CD14-positive monocyte (primary cell): Measurements from ENCODE around the gene ANKLE1. TPM values are rescaled to one million over a fixed set of nuclear protein-coding genes. Genes with fewer than 3 reads are reported as not detected.

ENCODE experiments used
- DNase-seq, 3 donors: peaks; one replicate each; pipeline ENCODE4 v3.0.0-alpha.2; 2011 to 2022
- H2AFZ ChIP-seq: 2 replicates; pipeline ENCODE4 v1.6.0; 2012; ENCODE audit warnings: mild to moderate bottlenecking, low read depth, low read length, inconsistent platforms; ENCODE audit not compliant: insufficient read depth, poor library complexity, severe bottlenecking
- H3K27ac ChIP-seq, 2 donors: 1 replicate in 1 of 2; 2 replicates in 1 of 2; pipeline ENCODE4 v1.5.1; 2012 to 2013; ENCODE audit warnings: low read length in 2 of 2, control low read depth in 1 of 2, inconsistent platforms in 1 of 2, low read depth in 1 of 2, mild to moderate bottlenecking in 1 of 2
- H3K27me3 ChIP-seq, 2 donors: one replicate each; pipeline versions ENCODE4 v1.6.0 to v1.6.1; 2011 to 2013; ENCODE audit warnings: low read length in 2 of 2; ENCODE audit not compliant: control insufficient read depth in 2 of 2, insufficient read depth in 2 of 2
- H3K36me3 ChIP-seq, 2 donors: replicated peaks in 1 of 2; 1 replicate in 1 of 2; 2 replicates in 1 of 2; pipeline versions ENCODE4 v1.5.1 to v1.6.1; 2012 to 2013; ENCODE audit warnings: low read length in 2 of 2, control low read depth in 1 of 2, inconsistent platforms in 1 of 2, mild to moderate bottlenecking in 1 of 2; ENCODE audit not compliant: insufficient read depth in 2 of 2, control insufficient read depth in 1 of 2
- H3K4me1 ChIP-seq, 2 donors: 1 replicate in 1 of 2; 2 replicates in 1 of 2; pipeline versions ENCODE4 v1.5.1 to v1.6.1; 2012 to 2013; ENCODE audit warnings: low read length in 2 of 2, control low read depth in 1 of 2, inconsistent platforms in 1 of 2, mild to moderate bottlenecking in 1 of 2, moderate library complexity in 1 of 2; ENCODE audit not compliant: insufficient read depth in 2 of 2, control insufficient read depth in 1 of 2
- H3K4me2 ChIP-seq: replicated peaks from 2 replicates; pipeline ENCODE3; 2012; ENCODE audit warnings: low read length, moderate library complexity, mild to moderate bottlenecking; ENCODE audit not compliant: poor library complexity, severe bottlenecking; ENCODE audit errors: extremely low read depth
- H3K4me3 ChIP-seq, 3 experiments: fragments of 200-600 bp in 1 of 3; sonication (generic) in 1 of 3; replicated peaks in 1 of 3; 1 replicate in 2 of 3; 2 replicates in 1 of 3; pipeline ENCODE4 v1.5.1; 2011 to 2013; ENCODE audit warnings: low read length in 3 of 3, mild to moderate bottlenecking in 3 of 3, control low read depth in 2 of 3, low read depth in 2 of 3, inconsistent platforms in 1 of 3, moderate library complexity in 1 of 3
- H3K79me2 ChIP-seq: 2 replicates; pipeline ENCODE4 v1.6.0; 2012; ENCODE audit warnings: mild to moderate bottlenecking, control low read depth, inconsistent platforms, low read length, moderate library complexity; ENCODE audit not compliant: insufficient read depth
- H3K9ac ChIP-seq: 2 replicates; pipeline ENCODE4 v1.6.0; 2017; ENCODE audit warnings: low read length, mild to moderate bottlenecking; ENCODE audit not compliant: insufficient read depth, poor library complexity, severe bottlenecking
- H3K9me3 ChIP-seq, 2 donors: replicated peaks in 1 of 2; 1 replicate in 1 of 2; 2 replicates in 1 of 2; pipeline versions ENCODE4 v1.5.1 to v1.6.1; 2012 to 2013; ENCODE audit warnings: low read length in 2 of 2, control low read depth in 1 of 2; ENCODE audit not compliant: control insufficient read depth in 1 of 2, insufficient read depth in 1 of 2
- H4K20me1 ChIP-seq: 2 replicates; pipeline ENCODE4 v1.6.0; 2012; ENCODE audit warnings: mild to moderate bottlenecking, low read length, control low read depth, moderate library complexity; ENCODE audit not compliant: insufficient read depth
- H3K27ac Mint-ChIP-seq, 7 donors: one replicate each; pipeline ENCODE4 v1.8.0; 2020; ENCODE audit warnings: mild to moderate bottlenecking in 7 of 7, mixed read lengths in 7 of 7, moderate library complexity in 6 of 7, inconsistent platforms in 2 of 7
- H3K27me3 Mint-ChIP-seq, 3 donors: one replicate each; pipeline ENCODE4 v1.8.0; 2021 to 2022; ENCODE audit warnings: low read depth in 3 of 3, mild to moderate bottlenecking in 3 of 3, mixed read lengths in 3 of 3, moderate library complexity in 3 of 3, inconsistent platforms in 1 of 3
- H3K36me3 Mint-ChIP-seq, 2 donors: one replicate each; pipeline ENCODE4 v1.8.0; 2020; ENCODE audit warnings: mixed read lengths in 2 of 2, inconsistent platforms in 1 of 2, mild to moderate bottlenecking in 1 of 2
- H3K4me1 Mint-ChIP-seq: one replicate; pipeline ENCODE4 v1.8.0; 2020; ENCODE audit warnings: mild to moderate bottlenecking, mixed read lengths
- H3K4me3 Mint-ChIP-seq, 2 donors: one replicate each; pipeline ENCODE4 v1.8.0; 2020; ENCODE audit warnings: mild to moderate bottlenecking in 2 of 2, mixed read lengths in 2 of 2, moderate library complexity in 1 of 2
- H3K9me3 Mint-ChIP-seq, 7 donors: one replicate each; pipeline ENCODE4 v1.8.0; 2020 to 2022; ENCODE audit warnings: mixed read lengths in 7 of 7, mild to moderate bottlenecking in 6 of 7, moderate library complexity in 6 of 7, inconsistent platforms in 2 of 7
- CTCF ChIP-seq: fragments of 200-600 bp; IDR thresholded peaks from one replicate; pipeline ENCODE4 v1.8.0; 2022; ENCODE audit warnings: antibody characterized with exemption, mild to moderate bottlenecking
- WGBS: methylation state at CpG from one replicate; pipeline ENCODE4 v1.1.5; 2013; ENCODE audit warnings: missing lambda C conversion rate; ENCODE audit not compliant: insufficient coverage; 5-methylcytosine and 5-hydroxymethylcytosine counted together
- intact Hi-C, 2 donors: fragments of 100-400 bp; cut with micrococcal nuclease; formaldehyde crosslinking; loops; one replicate each; pipeline versions ENCODE4 v1.15.0 to v1.15.1; 2023
- polyA plus RNA-seq, 3 donors: library from polyadenylated mRNA; depleted of rRNA in 1 of 3; unstranded in 2 of 3; stranded (reverse) in 1 of 3; fragments of 300-500 nt in 2 of 3; fragments of >200 nt in 1 of 3; fragmentation: Illumina TruSeq in 2 of 3; gene quantifications; 1 replicate in 2 of 3; 2 replicates in 1 of 3; pipeline ENCODE4 v1.2.3, GENCODE V29; 2012 to 2021

The ANKLE1 gene
- polyA plus RNA-seq, 3 donors, result 1.3 to 8.5 (median 2.2) TPM

GRCh38 chr19:17237747-17238706, 43.7 kb upstream of the ANKLE1 start:
- 98% methylated on average over 7 of the region's 13 CpGs for WGBS
- H3K4me2 ChIP-seq, result no peak overlapping the region
- no peak overlapping the region for H3K27ac ChIP-seq
- peaks cover 8% of the 10 kb centered on the region for H3K79me2 ChIP-seq
- peaks cover 14 to 24% of the 10 kb centered on the region in 2 donors for H3K4me1 ChIP-seq
- no peak overlapping the region for H3K4me3 ChIP-seq
- TF ChIP-seq CTCF, result no peak
- Mint-ChIP-seq H3K4me1 (peaks cover 17% of the 10 kb centered on the region), H3K9me3 (peaks cover 0 to 4% (median 0%) of the 10 kb centered on the region in 7 donors), H3K27ac (no peak overlapping the region), H3K4me3 (peak overlapping the region in 1 of 2 donors; percentile 35), H3K27me3 (peaks cover 1 to 5% (median 2%) of the 10 kb centered on the region in 3 donors), H3K36me3 (peaks cover 8 to 14% of the 10 kb centered on the region in 2 donors)
- no peaks in the 10 kb centered on the region for H3K9me3 ChIP-seq
- H3K36me3 ChIP-seq, result peaks cover 0 to 6% of the 10 kb centered on the region in 2 donors
- no peak overlapping the region for H3K9ac ChIP-seq
- intact Hi-C loops, result loop anchor here in 1 of 2 donors (5.0 kb wide), 1 partner anchor 36 kb away; no protein-coding TSS in a partner anchor
- no peak overlapping the region for H2AFZ ChIP-seq
- no peaks in the 10 kb centered on the region for H3K27me3 ChIP-seq
- DNase-seq, result no peak
- H4K20me1 ChIP-seq, result peaks cover 23% of the 10 kb centered on the region

GRCh38 chr19:17240062-17240752, 41.5 kb upstream of the ANKLE1 start:
- Histone ChIP-seq H2AFZ (no peak overlapping the region), H4K20me1 (peaks cover 31% of the 10 kb centered on the region), H3K9me3 (no peaks in the 10 kb centered on the region), H3K4me2 (no peak overlapping the region), H3K4me1 (peaks cover 16 to 33% of the 10 kb centered on the region in 2 donors), H3K9ac (no peak overlapping the region), H3K79me2 (peaks cover 6% of the 10 kb centered on the region), H3K27me3 (peaks cover 0 to 7% of the 10 kb centered on the region in 2 donors), H3K27ac (no peak overlapping the region), H3K4me3 (no peak overlapping the region), H3K36me3 (peaks cover 0 to 6% of the 10 kb centered on the region in 2 donors)
- DNase-seq, result no peak
- 87% methylated on average over 13 of the region's 24 CpGs for WGBS
- H3K4me1 Mint-ChIP-seq, result peaks cover 19% of the 10 kb centered on the region
- no peak for TF ChIP-seq CTCF
- H3K9me3 Mint-ChIP-seq, result peaks cover 0 to 6% (median 3%) of the 10 kb centered on the region in 7 donors
- no peak overlapping the region for H3K27ac Mint-ChIP-seq
- intact Hi-C loops, result no loop called here
- peaks cover 7 to 14% (median 13%) of the 10 kb centered on the region in 3 donors for H3K27me3 Mint-ChIP-seq
- peaks cover 8 to 14% of the 10 kb centered on the region in 2 donors for H3K36me3 Mint-ChIP-seq
- H3K4me3 Mint-ChIP-seq, result no peak overlapping the region
